ENCODE data around the gene DPF3.
A peak's percentile ranks its signal among the peaks of the same experiment; 100 is the strongest.

DPF3 gene

GRCh38 chr14:72649603-72650227 lies 244.2 kb downstream of the DPF3 start:
- no peak overlapping the region for H3K4me3 ChIP-seq (ENCODE audit: low read depth, low read length)
- no peak for DNase-seq (ENCODE audit: low read depth)
- TF ChIP-seq CTCF (IDR thresholded peaks at IDR 0.05; ENCODE audit: low read depth, low read length, missing control alignments), result no peak

GRCh38 chr14:72647782-72648181 lies 246.1 kb downstream of the DPF3 start:
- no peak for TF ChIP-seq CTCF (IDR thresholded peaks at IDR 0.05; ENCODE audit: low read depth, low read length, missing control alignments)

GRCh38 chr14:72646861-72647528 lies 246.9 kb downstream of the DPF3 start:
- no peak overlapping the region for H3K4me3 ChIP-seq (ENCODE audit: low read depth, low read length)
- no peak for TF ChIP-seq CTCF (IDR thresholded peaks at IDR 0.05; ENCODE audit: low read depth, low read length, missing control alignments)
- no peak for DNase-seq (ENCODE audit: low read depth)

More at GRCh38 chr14:72647782-72648181, 246.1 kb downstream of the DPF3 start:
- DNase-seq (ENCODE audit: low read depth), result no peak
- no peak overlapping the region for H3K4me3 ChIP-seq (ENCODE audit: low read depth, low read length)

- DNase-seq (ENCODE audit: low read depth), result no peak
- H3K4me3 ChIP-seq (ENCODE audit: low read depth, low read length), result no peak overlapping the region
- TF ChIP-seq CTCF (IDR thresholded peaks at IDR 0.05; ENCODE audit: low read depth, low read length, missing control alignments), result no peak
Observed at GRCh38 chr14:72645706-72646105, 248.2 kb downstream of the DPF3 start.

- DNase-seq (ENCODE audit: low read depth), result no peak
- peak; percentile 11 for TF ChIP-seq CTCF (IDR thresholded peaks at IDR 0.05; ENCODE audit: low read depth, low read length, missing control alignments)
- no peak overlapping the region for H3K4me3 ChIP-seq (ENCODE audit: low read depth, low read length)
Observed at GRCh38 chr14:72644758-72645489, 249.0 kb downstream of the DPF3 start.

GRCh38 chr14:72644038-72644437 lies 249.9 kb downstream of the DPF3 start:
- TF ChIP-seq CTCF (IDR thresholded peaks at IDR 0.05; ENCODE audit: low read depth, low read length, missing control alignments), result no peak
- DNase-seq (ENCODE audit: low read depth), result no peak

More at GRCh38 chr14:72644038-72644437, 249.9 kb downstream of the DPF3 start:
- H3K4me3 ChIP-seq (ENCODE audit: low read depth, low read length), result no peak overlapping the region

Data from GM12864 (cell line).